HepG2 (cell line): ENCODE measurements around the gene SH3BGR. TPM values are rescaled to one million over a fixed set of nuclear protein-coding genes. Genes with fewer than 3 reads are reported as not detected.

Experiments used
- AGO2 ChIP-seq: fragments of 200-400 bp; formaldehyde crosslinking; optimal IDR thresholded peaks from 2 replicates; pipeline ENCODE3; 2017; ENCODE audit warnings: mild to moderate bottlenecking, low read depth, low read length, moderate library complexity
- MBD4 ChIP-seq: IDR thresholded peaks from 2 replicates; pipeline ENCODE4 v1.6.1; 2012; ENCODE audit warnings: low read length, inconsistent platforms, borderline replicate concordance
- MED13 ChIP-seq: sonication (generic); formaldehyde crosslinking; IDR thresholded peaks from 2 replicates; pipeline ENCODE4 v1.5.0; 2020; ENCODE audit warnings: missing genetic modification reagents
- NBN ChIP-seq: fragments of 450-650 bp; conservative IDR thresholded peaks from 2 replicates; pipeline ENCODE4 v1.6.1; 2017
- ZNF660 ChIP-seq: sonication (generic); formaldehyde crosslinking; IDR thresholded peaks from 2 replicates; pipeline ENCODE4 v1.5.1; 2020; ENCODE audit warnings: mild to moderate bottlenecking, low read depth, missing genetic modification reagents, borderline replicate concordance
- polyA plus RNA-seq, 8 experiments: library from polyadenylated mRNA; depleted of rRNA in 3 of 8; stranded (reverse) in 7 of 8; unstranded in 1 of 8; fragments of >200 nt; fragmentation: Illumina TruSeq in 4 of 8; extraction: Trizol in 4 of 8; gene quantifications; 2 replicates each; pipeline versions ENCODE4 v1.2.1 to v1.2.3, GENCODE V29; 2011 to 2016; ENCODE audit warnings: low read depth in 4 of 8, missing spikeins in 1 of 8, mixed read lengths in 1 of 8; ENCODE audit not compliant: insufficient read depth in 1 of 8
- total RNA-seq, 5 experiments: library from RNA; depleted of rRNA; stranded (reverse); fragments of >200 nt; fragmentation: Illumina TruSeq; extraction: Trizol; gene quantifications; 2 replicates each; pipeline ENCODE4 v1.2.3, GENCODE V29; 2016; ENCODE audit warnings: low read depth in 1 of 5
- TF ChIP-seq, protein P1 (sequence below), 2 experiments: fragments of 450-650 bp in 1 of 2; sonication (generic) in 1 of 2; formaldehyde crosslinking in 1 of 2; IDR thresholded peaks; 2 replicates each; pipeline versions ENCODE4 v1.6.1 to v1.8.0; 2016 to 2022; ENCODE audit warnings: antibody characterized with exemption in 1 of 2, mild to moderate bottlenecking in 1 of 2, missing genetic modification reagents in 1 of 2
- TF ChIP-seq, protein P2 (sequence below): sonication (generic); formaldehyde crosslinking; IDR thresholded peaks from one replicate; pipeline ENCODE4 v1.5.1; 2020; ENCODE audit warnings: mild to moderate bottlenecking, missing genetic modification reagents; ENCODE audit errors: not compliant biosample characterization
- TF ChIP-seq, protein P3 (sequence below): sonication (generic); formaldehyde crosslinking; IDR thresholded peaks from 2 replicates; pipeline ENCODE4 v1.5.0; 2020; ENCODE audit warnings: missing genetic modification reagents

SH3BGR gene
- total and polyA plus RNA-seq, 2 of the 13 experiments (the other 11 are each of a cell fraction or from before 2014, with no cell fraction given) = 0.48 TPM; not detected in 1

DNA sequence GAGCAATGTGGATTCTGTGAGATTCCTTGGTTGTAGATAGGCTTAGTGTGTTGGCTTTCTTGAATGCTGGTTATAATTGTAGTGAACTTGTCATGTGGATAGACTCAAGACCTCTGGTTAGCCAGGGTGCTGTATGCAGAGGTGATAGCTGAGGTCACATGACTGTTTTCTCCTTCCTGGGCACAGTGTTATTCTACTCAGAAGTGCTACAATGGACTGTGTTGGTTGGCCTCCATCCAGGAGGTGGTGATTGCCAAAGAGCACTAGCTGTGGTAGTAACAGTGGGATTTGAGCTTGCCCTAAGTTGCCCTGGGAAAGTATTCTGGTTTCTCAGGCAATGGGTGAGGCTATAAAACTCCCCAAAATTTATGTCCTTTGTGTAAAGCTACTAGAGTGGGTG is 71.6 kb downstream of the SH3BGR start (continued):
- TF ChIP-seq, protein P1, sequence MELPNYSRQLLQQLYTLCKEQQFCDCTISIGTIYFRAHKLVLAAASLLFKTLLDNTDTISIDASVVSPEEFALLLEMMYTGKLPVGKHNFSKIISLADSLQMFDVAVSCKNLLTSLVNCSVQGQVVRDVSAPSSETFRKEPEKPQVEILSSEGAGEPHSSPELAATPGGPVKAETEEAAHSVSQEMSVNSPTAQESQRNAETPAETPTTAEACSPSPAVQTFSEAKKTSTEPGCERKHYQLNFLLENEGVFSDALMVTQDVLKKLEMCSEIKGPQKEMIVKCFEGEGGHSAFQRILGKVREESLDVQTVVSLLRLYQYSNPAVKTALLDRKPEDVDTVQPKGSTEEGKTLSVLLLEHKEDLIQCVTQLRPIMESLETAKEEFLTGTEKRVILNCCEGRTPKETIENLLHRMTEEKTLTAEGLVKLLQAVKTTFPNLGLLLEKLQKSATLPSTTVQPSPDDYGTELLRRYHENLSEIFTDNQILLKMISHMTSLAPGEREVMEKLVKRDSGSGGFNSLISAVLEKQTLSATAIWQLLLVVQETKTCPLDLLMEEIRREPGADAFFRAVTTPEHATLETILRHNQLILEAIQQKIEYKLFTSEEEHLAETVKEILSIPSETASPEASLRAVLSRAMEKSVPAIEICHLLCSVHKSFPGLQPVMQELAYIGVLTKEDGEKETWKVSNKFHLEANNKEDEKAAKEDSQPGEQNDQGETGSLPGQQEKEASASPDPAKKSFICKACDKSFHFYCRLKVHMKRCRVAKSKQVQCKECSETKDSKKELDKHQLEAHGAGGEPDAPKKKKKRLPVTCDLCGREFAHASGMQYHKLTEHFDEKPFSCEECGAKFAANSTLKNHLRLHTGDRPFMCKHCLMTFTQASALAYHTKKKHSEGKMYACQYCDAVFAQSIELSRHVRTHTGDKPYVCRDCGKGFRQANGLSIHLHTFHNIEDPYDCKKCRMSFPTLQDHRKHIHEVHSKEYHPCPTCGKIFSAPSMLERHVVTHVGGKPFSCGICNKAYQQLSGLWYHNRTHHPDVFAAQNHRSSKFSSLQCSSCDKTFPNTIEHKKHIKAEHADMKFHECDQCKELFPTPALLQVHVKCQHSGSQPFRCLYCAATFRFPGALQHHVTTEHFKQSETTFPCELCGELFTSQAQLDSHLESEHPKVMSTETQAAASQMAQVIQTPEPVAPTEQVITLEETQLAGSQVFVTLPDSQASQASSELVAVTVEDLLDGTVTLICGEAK (IDR thresholded peaks at IDR 0.05) = no peak
- TF ChIP-seq, protein P1 (CRISPR knock-in tag; IDR thresholded peaks at IDR 0.05) = no peak
- TF ChIP-seq ZNF660 (CRISPR knock-in tag) (no peak), MED13 (CRISPR knock-in tag) (no peak), NBN (no peak), AGO2 (no peak), MBD4 (no peak)
- TF ChIP-seq, protein P2, sequence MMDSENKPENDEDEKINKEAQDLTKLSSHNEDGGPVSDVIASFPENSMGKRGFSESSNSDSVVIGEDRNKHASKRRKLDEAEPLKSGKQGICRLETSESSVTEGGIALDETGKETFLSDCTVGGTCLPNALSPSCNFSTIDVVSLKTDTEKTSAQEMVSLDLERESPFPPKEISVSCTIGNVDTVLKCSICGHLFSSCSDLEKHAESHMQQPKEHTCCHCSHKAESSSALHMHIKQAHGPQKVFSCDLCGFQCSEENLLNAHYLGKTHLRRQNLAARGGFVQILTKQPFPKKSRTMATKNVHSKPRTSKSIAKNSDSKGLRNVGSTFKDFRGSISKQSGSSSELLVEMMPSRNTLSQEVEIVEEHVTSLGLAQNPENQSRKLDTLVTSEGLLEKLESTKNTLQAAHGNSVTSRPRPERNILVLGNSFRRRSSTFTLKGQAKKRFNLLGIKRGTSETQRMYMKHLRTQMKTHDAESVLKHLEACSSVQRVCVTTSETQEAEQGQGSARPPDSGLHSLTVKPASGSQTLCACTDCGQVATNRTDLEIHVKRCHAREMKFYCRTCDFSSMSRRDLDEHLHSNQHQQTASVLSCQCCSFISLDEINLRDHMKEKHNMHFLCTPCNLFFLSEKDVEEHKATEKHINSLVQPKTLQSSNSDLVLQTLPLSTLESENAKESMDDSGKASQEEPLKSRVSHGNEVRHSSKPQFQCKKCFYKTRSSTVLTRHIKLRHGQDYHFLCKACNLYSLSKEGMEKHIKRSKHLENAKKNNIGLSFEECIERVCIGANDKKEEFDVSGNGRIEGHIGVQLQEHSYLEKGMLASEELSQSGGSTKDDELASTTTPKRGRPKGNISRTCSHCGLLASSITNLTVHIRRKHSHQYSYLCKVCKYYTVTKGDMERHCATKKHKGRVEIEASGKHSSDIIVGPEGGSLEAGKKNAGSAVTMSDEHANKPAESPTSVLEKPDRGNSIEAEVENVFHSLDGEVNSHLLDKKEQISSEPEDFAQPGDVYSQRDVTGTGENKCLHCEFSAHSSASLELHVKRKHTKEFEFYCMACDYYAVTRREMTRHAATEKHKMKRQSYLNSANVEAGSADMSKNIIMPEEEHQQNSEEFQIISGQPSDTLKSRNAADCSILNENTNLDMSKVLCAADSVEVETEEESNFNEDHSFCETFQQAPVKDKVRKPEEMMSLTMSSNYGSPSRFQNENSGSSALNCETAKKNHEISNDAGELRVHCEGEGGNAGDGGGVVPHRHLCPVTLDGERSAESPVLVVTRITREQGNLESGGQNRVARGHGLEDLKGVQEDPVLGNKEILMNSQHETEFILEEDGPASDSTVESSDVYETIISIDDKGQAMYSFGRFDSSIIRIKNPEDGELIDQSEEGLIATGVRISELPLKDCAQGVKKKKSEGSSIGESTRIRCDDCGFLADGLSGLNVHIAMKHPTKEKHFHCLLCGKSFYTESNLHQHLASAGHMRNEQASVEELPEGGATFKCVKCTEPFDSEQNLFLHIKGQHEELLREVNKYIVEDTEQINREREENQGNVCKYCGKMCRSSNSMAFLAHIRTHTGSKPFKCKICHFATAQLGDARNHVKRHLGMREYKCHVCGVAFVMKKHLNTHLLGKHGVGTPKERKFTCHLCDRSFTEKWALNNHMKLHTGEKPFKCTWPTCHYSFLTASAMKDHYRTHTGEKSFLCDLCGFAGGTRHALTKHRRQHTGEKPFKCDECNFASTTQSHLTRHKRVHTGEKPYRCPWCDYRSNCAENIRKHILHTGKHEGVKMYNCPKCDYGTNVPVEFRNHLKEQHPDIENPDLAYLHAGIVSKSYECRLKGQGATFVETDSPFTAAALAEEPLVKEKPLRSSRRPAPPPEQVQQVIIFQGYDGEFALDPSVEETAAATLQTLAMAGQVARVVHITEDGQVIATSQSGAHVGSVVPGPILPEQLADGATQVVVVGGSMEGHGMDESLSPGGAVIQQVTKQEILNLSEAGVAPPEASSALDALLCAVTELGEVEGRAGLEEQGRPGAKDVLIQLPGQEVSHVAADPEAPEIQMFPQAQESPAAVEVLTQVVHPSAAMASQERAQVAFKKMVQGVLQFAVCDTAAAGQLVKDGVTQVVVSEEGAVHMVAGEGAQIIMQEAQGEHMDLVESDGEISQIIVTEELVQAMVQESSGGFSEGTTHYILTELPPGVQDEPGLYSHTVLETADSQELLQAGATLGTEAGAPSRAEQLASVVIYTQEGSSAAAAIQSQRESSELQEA = no peak
- TF ChIP-seq, protein P3, sequence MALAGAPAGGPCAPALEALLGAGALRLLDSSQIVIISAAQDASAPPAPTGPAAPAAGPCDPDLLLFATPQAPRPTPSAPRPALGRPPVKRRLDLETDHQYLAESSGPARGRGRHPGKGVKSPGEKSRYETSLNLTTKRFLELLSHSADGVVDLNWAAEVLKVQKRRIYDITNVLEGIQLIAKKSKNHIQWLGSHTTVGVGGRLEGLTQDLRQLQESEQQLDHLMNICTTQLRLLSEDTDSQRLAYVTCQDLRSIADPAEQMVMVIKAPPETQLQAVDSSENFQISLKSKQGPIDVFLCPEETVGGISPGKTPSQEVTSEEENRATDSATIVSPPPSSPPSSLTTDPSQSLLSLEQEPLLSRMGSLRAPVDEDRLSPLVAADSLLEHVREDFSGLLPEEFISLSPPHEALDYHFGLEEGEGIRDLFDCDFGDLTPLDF (CRISPR knock-in tag) = no peak
